GM23338 (cell line): Measurements from ENCODE around the gene RPS6KA4.

Experiments
- EZH2 ChIP-seq: fragments of 200-600 bp; sonication (generic); IDR thresholded peaks from one replicate; pipeline ENCODE4 v1.8.0; 2017; ENCODE audit warnings: antibody characterized with exemption, mild to moderate bottlenecking, low read depth; ENCODE audit not compliant: unreplicated experiment
- POLR2AphosphoS5 ChIP-seq: IDR thresholded peaks from 2 replicates; pipeline ENCODE4 v1.6.1; 2016; ENCODE audit warnings: antibody characterized with exemption, low read depth
- ZNF331 ChIP-seq: fragments of 250-450 bp; sonication (Bioruptor Pico); IDR thresholded peaks from 2 replicates; pipeline ENCODE4 v1.5.0; 2020; ENCODE audit warnings: low read depth, mild to moderate bottlenecking, moderate library complexity
- TF ChIP-seq, protein P1 (sequence below), 2 experiments: fragments of 200-600 bp in 1 of 2; sonication (generic) in 1 of 2; conservative IDR thresholded peaks; 2 replicates each; pipeline versions ENCODE4 v1.5.1 to v1.6.1; 2016 to 2017; ENCODE audit warnings: antibody characterized with exemption in 2 of 2, low read depth in 2 of 2, mild to moderate bottlenecking in 2 of 2, moderate library complexity in 1 of 2

- TF ChIP-seq EZH2: no peak
- TF ChIP-seq ZNF331: no peak
- TF ChIP-seq, protein P1, sequence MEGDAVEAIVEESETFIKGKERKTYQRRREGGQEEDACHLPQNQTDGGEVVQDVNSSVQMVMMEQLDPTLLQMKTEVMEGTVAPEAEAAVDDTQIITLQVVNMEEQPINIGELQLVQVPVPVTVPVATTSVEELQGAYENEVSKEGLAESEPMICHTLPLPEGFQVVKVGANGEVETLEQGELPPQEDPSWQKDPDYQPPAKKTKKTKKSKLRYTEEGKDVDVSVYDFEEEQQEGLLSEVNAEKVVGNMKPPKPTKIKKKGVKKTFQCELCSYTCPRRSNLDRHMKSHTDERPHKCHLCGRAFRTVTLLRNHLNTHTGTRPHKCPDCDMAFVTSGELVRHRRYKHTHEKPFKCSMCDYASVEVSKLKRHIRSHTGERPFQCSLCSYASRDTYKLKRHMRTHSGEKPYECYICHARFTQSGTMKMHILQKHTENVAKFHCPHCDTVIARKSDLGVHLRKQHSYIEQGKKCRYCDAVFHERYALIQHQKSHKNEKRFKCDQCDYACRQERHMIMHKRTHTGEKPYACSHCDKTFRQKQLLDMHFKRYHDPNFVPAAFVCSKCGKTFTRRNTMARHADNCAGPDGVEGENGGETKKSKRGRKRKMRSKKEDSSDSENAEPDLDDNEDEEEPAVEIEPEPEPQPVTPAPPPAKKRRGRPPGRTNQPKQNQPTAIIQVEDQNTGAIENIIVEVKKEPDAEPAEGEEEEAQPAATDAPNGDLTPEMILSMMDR (conservative IDR thresholded peaks at IDR 0.05; ENCODE audit: low read depth in 2 of 2): no peak
- no peak for TF ChIP-seq POLR2AphosphoS5
Measured at GRCh38 chr11:64351136-64351631, 7.8 kb upstream of the RPS6KA4 start.
